Activated effector memory CD4-positive, alpha-beta T cell treated with anti-CD3 and anti-CD28 coated beads, Interleukin-2, amount 50 U/mL, for 16 hours (primary cell): ENCODE data around the gene GPR17.

Experiments used
- DNase-seq: peaks from one replicate; pipeline ENCODE4 v3.0.0-alpha.2; 2020

GPR17 gene

DNA sequence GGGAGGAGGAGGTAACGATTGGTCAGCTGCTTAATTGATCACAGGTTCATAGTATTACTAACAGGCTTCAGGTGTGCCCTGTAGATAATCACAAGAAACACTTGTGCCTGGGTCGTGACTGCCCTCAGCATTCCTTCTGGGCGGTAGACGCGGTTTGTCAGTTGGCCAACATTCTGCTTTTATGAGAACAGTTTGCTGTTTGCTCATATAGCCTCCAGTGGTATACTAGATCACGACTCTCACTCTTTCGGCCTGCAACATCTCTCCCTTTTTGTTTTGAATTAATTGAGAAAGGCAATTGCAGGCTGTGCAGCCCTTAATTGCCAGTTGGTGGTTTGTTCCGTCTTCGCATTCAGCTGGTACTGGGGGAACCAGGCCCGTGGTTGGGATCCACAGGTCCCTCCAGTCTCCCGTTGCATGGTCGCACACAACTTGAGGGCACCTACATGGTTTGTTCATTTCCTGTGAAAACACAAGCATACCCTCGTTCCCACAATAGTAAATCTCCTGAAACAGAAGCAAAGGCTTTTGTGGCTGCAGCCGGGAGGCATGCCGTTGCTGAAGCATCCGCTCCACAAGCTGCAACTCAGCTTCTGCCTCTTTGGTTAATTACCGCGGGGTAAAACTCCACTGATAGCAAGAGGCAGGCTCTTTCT lies 30.3 kb upstream of the GPR17 start:
- DNase-seq = peak; percentile 46

DNA sequence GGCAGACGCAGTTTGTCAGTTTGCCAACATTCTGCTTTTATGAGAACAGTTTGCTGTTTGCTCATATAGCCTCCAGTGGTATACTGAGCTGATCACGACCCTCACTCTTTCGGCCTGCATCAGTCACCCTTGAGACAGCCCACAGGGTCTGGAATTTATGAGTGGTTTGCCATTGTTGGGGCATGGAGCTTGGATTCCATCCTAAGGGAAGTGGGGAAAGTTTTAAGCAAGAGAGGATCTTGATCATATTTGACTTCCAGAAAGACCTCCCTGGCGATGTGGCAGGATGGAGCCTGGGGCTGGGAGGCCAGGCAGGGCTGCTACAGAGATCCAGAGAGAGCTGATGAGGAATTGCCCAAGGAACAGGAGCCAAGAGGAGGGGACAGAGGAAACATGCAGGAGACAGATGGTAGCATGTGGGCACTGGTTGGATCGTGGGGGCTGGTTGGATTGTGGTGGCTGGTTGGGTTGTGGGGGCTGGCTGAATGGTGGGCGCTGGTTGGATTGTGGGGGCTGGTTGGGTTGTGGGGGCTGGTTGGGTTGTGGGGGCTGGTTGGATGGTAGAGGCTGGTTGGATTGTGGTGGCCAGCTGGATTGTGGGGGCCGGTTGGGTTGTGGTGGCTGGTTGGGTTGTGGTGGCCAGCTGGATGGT lies 27.3 kb upstream of the GPR17 start:
- DNase-seq = peak; percentile 33

DNA sequence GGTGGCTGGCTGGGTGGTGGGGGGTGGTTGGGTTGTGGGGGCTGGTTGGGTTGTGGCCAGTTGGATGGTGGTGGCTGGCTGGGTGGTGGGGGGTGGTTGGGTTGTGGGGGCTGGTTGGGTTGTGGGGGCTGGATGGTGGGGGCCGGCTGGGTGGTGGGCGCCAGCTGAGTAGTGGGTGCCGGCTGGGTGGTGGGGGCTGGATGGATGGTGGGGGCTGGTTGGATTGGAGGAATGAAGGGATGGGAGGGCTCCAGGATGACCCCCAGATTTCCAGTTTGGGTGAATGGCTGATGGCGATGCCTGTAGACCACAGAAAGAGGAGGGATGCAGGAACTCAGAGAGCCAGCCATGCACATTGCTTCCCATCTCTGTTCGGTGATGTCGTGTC lies 26.8 kb upstream of the GPR17 start:
- peak; percentile 38 for DNase-seq

DNA sequence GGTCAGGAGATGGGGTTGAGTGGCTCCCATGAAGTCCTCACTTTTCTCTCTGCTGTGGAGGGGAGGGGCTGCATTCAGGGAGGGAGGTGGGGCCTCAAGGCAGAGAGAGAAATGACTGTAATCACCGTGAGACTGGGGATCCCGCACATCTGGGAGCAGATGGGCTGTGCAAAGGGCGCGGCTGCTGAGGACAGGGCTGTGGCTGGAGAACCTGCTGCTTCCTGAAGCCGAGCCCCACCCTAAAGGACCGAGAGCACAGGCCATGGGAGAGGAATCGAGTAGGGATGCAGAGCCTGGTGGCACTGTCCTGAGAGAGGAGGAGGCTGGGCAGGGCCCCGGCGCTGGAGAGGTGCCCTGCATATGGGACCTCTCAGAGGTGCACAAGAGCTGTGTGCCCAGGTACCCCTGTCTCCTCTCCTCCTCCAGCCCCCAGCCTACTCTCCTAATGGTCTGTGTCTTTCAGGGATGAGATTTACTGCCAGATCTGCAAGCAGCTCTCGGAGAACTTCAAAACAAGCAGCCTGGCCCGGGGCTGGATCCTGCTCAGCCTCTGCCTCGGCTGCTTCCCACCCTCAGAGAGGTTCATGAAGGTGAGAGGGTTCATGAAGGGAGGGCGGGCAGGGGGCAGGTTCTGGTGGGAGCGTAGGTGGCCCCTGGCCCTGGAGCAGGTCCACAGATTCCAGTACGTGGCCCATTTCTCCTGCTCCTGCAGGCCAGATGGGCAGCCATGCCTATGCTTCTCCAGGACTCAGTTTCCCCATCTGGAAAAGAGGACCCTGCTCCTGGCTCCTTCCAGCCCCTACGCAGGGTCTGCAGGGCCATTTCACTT lies 25.9 kb upstream of the GPR17 start:
- peak; percentile 38 for DNase-seq

DNA sequence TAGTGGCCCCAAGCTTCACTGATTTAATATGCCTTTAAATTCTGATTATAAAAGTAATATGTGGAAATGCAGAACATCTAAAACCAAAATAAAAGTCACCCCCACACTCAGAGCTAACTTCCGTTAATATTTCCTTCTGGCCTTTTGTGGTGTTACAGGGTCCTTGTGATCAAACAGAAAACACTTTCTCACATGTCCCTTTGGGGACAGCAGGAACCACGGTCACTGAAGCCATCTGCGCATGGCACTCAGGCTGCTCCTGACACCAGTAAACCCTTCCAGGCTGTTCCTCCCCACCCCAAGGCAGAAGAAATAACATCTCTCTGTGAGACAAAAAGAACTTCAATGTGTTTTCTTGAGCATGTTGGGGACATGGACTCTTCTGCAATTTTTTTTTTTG lies 25.1 kb upstream of the GPR17 start:
- DNase-seq = no peak

DNA sequence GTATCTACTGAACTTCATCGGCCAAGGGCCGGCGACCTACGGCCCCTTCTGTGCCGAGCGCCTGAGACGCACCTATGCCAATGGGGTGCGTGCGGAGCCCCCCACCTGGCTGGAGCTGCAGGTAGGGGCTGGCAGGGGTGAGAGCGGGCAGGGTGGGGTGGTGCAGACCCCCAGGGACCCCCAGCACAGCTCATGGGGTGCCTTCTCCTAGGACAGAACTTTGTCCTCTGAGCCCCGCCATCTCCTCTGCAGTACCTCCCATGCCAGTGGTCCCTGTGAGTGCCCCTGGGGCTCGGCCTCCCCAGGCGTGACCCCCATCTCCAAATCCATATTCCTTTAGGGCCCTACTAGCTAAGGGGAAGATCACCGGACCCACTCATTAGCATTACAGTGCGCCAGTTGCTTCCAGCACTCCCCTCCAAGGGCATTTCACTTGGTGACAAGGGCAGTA lies 23.9 kb upstream of the GPR17 start:
- peak; percentile 57 for DNase-seq

DNA sequence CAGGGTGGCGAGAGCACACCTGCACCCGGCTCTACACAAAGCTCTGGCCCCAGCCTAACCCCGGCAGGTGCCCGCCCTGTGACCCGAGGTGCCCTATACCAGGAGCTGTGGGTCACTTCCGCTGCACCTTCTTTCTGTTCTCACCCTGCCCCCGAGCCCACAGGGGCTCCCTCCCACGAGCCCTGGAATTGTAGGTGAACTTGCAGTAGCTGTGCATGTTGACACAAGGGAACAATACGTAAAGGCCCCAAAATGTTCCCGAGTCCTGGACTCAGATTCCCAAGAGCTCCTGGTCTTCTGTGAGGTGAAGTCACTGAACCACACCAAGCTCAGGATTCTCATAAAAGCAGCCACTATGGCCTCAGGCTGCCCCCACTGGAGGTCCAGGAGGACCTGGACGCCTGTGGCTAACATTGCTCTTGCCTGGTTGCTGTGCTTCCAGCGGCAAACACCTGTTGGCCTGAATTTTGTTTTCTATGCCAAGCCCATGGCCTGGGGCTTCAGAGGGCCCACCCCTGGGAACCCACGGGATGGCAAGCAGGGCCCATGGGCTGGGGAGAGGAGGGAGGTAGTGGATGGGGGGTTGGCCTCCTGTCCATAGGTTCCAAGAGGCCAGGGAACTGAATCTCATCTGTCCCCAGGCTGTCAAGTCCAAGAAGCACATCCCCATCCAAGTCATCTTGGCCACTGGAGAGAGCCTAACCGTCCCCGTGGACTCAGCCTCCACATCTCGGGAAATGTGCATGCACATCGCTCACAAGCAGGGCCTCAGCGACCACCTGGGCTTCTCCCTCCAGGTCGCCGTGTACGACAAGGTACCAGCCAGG lies 23.2 kb upstream of the GPR17 start:
- peak; percentile 49 for DNase-seq

DNA sequence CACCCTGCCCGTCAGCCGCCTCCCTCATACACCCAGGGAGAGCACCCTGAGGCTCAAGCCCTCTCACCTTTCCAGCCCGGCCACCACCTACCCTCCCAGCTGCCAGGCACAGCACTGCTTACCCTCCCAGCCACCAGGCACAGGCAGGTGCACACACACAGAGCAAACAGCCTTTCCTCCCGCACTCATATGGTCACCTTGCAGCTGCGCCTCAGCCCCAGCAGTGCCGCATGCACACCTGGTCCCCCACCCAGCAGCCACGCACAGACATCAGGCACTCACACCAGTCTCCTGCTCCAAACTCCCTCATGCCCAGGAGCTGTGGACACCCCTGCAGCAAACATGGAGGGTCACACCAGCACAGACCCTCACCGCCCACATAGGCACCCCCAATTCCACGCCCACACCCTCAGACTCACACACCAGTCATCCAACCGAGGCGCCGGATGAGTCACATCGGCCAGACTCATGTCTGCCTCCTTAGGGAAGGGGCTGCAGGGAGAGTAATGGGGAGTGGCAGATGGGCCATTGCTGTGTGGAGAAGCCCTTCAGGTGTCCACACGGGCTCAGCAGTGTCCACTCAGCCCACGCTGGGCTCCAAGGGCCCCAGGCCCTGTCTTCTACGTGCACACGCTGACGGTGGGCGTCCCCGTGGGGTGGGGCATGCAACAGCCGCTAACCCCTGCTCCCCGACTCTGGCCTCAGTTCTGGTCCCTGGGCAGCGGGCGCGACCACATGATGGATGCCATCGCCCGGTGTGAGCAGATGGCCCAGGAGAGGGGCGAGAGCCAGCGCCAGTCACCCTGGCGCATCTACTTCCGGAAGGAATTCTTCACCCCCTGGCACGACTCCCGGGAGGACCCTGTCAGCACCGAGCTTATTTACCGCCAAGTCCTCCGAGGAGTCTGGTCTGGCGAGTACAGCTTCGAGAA lies 22.3 kb upstream of the GPR17 start:
- DNase-seq = peak; percentile 59

DNA sequence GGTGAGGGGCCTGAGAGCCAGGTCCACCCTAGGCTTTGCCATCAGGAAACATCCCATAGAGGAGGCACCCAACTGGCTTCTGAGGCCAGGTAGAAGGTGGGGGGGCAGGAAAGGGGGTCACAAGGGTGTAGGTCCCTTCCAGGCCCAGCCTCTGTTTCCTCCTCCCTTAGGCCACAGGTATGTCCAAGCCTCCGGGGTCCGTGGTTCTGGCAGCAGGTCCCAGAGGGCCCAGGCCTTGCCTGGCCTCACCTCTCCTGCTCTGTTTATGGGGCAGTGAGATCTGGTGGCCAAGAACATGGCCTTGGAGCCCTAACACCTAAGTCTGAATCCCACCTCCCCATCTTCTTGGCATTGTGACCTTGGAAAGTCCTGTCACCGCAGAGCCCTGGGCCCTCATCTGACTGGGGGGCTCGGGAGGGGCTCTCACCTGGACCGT lies 21.6 kb upstream of the GPR17 start:
- DNase-seq = peak; percentile 55

DNA sequence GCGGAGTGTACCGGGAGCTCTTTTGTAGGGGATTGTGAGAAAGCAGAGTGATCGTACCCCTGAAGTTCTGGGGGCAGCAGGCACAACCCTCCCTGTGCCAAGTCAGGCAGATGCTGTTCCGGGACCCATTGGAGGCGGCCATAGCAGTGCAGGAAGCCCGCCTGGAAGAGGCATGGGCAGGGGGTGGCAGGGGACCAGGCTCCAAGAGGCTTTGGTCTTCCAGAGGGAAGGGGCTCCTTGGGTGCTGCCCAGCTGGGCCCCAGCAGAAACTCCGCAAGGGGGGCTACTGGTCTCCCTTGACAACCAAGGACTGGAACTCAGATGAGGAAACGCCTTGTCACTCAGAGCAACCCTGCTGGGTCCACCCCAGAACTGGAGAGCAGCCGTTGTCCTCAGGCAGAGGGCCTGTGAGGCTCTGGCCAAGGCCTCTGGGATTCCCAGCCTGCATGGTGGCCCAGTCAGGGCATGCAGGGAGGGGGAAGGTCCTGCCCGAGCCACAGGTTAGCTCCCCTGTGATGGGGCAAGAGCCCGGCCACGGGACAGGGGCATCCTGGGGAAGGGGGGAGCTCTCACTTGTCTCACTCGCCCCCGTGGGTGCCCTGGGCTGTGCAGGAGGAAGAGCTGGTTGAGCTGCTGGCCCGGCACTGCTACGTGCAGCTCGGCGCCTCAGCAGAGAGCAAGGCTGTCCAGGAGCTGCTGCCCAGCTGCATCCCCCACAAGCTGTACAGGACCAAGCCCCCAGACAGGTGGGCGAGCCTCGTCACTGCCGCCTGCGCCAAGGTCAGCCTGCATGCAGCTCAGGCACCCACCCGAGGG lies 21.0 kb upstream of the GPR17 start:
- peak; percentile 60 for DNase-seq

DNA sequence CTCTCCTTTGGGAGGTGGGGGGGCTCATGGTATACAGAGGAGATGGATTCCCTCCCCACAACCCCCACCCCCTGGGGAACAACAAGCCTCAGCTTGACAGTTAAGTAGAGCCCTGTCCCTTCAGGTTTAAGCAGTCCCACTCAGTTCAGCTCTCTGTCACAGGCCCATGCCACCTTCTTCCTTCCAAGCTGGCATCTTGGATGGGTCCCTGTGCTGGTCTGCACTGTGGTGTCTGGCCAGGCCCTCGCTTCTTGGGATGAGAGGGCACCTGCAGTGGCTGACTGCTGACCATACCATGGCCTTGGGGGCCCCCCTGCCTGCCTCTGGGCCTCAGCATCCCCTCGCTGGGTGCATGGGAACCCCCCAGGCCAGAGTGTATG lies 20.4 kb upstream of the GPR17 start:
- DNase-seq = peak; percentile 33

DNA sequence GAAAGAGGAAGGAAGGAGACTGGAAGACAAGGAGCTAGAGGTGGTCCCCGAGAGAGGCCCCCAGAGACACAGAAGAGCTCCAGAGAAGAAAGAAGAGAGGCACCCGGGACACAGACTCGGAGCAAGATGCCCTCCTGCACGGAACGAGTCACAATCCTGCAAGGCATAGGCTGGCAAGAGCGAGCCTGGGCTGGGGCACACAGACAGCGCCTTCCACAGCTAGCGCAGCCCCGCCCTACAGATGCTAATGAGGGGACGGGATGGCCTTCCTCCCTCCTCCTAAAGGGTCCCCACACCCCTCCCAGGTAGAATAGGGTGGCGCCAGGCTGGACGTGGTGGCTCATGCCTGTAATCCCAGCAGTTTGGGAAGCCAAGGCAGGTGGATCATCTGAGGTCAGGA lies 19.8 kb upstream of the GPR17 start:
- DNase-seq = peak; percentile 49

DNA sequence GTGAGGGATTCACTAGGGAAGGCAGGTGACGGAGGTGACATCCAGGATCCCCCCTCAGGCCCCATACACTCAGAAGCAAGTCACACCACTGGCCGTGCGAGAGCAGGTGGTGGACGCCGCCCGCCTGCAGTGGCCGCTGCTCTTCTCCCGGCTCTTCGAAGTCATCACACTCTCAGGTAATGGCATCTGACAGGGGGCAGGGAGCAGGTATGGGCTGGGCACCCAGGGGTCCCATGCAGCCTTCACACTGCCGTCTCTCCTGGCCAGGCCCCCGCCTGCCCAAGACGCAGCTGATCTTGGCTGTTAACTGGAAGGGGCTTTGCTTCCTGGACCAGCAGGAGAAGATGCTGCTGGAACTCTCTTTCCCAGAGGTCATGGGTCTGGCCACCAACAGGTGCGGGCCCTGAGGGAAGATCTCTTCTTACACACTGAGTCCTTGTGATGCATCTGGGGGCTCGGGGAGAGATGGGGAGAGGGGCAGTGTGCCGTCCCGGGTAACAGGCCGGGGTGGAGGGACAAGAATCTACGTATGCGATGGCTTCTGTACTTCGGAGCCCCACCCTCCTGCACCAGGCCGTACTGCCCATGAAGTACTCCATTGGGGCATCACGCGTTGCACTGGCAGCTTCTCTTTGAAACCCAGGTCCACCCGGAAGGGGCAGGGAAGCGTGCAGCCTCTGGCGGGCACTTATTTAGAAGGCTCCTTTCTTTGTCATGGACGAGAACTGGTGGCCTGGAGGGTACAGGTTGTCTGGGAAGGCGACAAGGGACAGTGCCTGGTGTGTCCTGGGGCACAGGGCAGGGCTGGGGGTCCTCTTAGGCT lies 18.8 kb upstream of the GPR17 start:
- DNase-seq = no peak

DNA sequence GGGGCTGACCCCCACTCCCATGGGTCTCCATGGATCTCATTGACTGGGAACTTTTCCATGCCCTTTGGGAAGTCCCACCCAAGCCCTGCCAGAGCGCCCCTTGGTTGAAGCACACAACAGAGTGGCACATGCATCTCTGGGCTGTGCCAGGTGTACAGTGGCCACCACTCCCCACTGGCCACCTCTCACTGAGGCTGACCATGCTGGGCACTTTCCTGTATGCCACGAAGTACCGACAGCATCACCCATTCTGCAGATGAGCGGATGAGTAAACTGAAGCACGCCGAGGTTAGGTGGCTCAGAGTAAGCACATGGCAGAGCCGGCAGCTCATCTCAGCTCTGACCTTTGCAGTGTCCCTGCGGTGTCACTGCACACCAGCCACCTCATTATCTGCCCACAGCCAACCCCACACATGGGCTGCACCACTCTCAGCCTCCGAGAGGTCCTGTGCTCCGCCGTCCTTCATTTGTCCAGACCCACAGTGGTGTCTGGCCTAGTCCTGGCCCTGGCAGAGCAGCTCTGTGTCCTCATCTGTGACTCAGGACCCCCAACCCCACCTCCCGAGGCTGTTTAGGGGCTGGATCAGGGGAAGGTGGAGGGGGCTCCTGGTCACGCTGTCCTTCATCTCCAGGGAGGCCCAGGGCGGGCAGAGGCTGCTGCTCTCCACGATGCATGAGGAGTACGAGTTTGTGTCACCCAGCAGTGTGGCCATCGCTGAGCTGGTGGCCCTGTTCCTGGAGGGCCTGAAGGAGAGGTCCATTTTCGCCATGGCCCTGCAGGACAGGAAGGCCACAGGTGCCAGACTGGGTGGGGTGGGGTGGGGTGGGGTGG lies 18.0 kb upstream of the GPR17 start:
- DNase-seq = no peak

DNA sequence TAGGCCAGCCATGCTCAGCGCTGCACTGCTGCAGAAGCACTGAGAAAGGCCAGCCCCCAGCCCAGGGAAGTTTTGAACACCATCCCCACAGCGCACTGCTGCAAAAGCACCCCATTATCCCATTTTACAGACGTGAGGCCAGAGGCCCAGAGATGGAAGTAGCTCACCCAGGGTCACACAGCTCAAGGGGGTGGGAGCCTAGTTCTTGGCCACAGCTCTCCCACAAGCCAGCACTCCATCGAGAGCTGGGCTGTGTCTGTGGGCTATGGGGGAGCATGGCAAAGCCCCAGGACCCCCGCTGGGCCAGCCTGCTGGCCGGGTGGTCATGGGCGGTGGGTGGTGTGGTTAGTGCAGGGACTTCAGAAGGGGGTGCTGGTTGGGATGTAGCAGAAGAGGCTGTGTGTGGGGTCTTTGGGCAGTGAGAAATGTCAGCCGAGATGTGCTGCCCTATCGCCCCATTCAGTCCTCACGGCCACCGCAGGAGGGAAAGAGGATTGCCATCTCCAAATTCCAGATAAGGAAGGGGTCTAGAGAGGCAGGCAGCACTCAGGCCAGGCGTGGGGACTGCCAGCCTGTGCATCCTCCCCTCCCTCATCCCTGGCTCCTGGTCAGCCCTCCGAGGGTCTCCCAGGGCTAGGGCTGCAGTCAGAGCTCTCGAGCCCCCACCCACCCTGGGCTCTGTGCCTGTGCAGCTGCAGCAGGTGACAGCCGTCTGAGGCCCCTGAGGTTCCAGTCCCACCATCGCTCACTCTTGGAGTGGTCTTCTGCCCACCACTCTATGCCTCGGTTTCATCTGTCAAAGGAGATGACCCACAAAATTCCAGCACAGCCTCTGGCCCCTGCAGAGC lies 17.0 kb upstream of the GPR17 start:
- DNase-seq = no peak

DNA sequence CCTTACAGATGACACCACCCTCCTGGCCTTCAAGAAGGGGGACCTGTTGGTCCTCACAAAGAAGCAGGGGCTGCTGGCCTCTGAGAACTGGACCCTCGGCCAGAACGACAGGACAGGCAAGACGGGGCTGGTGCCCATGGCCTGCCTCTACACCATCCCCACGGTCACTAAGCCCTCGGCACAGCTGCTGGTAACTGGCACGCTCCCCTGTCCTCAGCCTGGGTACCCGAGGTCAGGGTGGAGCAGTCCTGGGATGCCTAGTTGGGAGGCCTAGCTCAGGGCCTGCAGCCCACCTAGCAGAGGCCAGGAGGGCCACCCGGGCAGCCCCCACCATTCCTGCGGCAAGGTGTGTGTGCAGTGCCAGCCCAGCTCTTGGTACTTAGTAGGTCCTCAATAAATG lies 16.3 kb upstream of the GPR17 start:
- no peak for DNase-seq

DNA sequence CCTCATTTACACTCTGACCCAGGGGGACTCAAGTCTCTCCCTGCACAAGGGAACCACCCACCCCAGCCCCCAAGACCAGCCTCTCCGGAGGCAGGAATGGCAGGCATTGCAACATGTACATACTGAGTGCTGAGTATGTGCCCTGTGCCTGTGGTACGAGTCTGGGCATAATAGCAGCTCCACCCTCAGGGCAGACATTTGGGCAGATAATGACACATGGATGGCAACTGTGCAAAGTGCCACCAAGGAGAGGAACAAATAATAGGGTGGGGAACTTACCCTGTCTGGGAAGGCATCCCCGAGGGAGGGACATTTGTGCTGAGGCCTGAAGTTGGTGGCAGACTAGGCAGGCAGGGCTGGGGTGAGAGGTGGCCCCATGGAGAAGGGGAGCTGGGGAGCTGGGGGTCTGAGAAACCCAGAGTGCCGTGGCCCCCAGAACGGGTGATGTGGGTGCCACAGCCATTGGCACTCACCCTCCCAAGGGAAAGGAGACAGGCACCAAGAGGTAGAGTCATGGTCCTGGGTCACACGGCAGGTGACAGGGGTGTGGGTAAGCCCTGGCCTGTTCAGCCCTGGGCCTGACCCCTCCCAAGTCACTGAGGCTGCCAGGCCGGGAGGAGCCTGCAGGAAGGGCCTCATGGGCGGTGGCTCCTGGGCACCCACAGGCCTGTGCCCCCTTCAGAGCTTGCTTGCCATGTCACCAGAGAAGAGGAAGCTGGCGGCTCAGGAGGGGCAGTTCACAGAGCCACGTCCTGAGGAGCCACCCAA lies 15.7 kb upstream of the GPR17 start:
- no peak for DNase-seq
